Activated CD8-positive, alpha-beta memory T cell treated with anti-CD3 and anti-CD28 coated beads, Interleukin-2, amount 50 U/mL, for 4 hours (primary cell): Measurements from ENCODE around the gene CAMK1D.

Experiments
- DNase-seq: peaks from one replicate; pipeline ENCODE4 v3.0.0-alpha.2; 2020

CAMK1D gene

DNA sequence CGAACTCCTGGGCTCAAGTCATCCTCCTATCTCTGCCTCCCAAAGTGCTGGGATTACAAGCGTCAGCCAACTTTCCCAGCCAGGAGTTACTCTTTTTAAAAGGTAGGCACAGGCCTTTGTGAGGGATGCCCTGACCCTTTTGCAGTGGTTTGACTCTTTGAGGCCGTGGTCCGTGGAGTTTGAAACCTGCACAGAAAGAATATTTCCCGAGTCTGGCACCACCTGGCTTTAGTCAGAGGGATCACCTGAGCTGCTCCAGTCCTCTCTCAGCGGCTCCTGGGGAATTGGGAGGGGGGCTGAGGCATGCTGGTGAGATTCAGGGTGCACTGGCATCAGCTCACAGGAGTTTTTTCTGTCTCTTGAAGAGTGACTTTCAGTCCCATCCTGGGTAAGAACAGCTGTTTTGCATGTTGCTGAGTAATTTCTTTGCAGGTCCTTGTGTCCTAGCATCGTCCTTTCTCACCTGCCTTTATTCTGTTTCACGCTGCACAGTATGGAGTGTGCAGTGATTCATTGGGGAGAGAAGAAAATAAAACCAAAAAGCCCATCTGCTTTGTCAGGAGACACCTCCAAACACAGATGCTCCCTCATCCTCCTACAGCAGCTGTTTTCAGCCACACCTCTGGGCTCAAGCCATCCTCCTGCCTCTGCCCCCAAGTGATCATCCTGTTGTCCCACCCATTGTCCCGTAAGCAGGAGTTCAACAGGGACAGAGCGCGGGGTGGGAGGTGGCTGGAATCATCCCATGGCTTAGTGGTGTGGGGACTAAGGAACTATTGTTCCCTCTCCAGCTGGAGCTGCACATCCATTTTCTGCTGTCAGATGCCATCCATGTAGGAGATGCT lies 284.7 kb downstream of the CAMK1D start:
- no peak for DNase-seq

DNA sequence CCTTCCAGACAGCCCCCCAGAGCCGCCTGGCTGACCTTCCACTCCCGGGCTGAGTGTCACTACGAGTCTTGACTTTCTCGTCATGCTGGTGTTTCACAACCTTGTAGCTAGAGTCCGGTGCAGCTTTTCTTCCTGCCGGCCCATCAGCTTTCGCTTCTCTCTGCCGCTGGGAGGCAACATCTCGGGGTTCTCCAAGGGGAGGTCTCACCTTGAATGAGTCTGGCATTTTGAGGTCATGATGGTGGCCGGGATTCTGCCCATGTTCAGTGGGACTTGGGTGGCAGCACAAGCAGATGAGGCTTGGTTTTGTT lies 285.2 kb downstream of the CAMK1D start:
- no peak for DNase-seq

DNA sequence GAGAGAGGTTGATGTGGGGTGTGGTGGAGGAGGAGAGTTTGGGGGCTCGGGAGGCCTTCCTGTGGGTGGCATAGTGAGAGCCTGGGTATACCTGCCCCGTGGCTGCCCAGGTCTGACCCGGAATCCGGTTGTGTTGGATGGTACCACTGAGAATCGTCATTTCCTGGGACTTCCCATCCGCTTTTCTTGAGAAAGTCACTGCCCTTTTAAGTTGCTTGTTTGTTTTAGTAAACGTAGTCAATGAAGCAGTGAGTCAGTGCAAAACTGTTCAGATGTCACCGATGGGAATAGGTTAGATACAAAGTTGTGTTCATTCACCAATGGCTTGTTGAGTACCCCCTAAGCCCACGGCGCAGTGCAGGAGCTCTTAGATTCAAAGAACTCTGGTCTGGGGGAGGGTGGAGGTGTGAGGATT lies 285.8 kb downstream of the CAMK1D start:
- DNase-seq: no peak

DNA sequence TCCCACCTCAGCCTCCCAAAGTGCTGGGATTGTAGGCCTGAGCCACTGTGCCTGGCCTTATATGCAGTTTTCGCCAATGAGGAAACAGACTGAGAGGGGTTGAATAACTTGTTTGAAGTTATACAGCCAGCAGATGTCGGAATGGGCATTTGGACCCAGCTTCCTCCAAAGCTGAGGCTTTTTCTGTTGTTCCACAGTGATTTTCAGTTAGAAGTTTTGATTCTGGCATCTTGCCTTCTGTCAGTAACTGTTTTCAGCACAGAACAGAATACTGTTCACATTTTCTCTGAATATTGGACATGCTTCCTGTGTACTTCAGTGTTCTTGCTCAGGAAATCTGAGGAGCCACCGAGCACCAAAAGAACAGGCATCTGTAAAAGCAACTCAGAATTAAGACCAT lies 287.2 kb downstream of the CAMK1D start:
- DNase-seq: no peak

DNA sequence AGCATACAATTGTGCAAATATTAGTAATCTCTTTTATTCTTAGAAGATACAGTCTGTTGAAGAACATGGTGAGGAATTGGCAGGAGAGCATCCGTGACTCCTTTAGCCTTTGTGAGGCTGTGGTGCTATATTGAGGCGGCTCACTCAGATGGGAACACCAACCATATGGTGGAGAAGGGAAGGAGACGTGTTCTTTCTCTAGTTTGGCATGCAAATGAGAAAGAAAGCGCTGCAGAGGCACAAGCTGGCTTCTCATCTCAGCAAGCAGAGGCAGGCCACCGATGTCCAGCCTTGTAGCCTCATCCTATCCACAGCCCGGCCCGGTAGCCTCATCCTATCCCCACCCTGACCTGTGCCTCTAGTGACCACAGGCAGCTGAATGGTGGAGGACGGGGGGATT lies 288.3 kb downstream of the CAMK1D start:
- no peak for DNase-seq

DNA sequence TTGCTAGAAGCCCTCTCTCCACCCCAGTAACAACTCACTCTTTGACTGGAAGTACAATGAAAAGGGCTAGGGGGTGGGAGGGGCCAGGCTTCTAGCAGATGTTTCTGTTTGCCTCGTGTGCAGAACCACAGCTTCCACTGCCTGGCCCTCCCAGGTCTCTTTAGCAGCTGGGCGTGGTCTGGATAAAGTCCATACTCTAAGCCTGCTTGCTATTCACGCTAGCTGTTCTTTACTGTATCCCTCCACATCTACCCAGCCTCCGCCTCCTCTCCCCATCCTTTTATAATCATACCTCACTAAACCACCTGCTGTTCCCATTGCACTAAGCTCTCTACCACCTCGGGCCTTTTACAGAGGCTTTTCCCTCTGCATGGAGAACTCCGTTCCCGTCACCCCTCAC lies 288.8 kb downstream of the CAMK1D start:
- no peak for DNase-seq

DNA sequence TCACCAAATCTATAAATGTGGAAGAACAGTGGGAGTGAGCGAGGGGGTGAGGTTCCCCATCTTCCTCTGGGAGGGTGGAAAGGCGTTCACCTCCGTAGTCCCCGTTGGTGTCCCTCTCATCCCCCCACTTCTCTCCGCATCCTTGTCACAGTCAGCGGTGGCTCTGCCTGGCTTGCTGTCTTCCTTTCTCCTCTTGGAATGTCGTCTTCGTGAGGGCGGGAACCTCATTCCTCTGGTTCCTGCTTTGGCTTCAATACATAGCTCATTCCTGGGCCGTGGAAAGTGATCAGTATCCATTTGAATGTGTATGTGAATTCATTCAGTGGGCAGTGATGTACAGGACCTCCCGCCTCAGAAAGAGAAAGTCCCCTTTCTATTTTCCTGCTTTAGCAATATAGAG lies 289.4 kb downstream of the CAMK1D start:
- DNase-seq: no peak

DNA sequence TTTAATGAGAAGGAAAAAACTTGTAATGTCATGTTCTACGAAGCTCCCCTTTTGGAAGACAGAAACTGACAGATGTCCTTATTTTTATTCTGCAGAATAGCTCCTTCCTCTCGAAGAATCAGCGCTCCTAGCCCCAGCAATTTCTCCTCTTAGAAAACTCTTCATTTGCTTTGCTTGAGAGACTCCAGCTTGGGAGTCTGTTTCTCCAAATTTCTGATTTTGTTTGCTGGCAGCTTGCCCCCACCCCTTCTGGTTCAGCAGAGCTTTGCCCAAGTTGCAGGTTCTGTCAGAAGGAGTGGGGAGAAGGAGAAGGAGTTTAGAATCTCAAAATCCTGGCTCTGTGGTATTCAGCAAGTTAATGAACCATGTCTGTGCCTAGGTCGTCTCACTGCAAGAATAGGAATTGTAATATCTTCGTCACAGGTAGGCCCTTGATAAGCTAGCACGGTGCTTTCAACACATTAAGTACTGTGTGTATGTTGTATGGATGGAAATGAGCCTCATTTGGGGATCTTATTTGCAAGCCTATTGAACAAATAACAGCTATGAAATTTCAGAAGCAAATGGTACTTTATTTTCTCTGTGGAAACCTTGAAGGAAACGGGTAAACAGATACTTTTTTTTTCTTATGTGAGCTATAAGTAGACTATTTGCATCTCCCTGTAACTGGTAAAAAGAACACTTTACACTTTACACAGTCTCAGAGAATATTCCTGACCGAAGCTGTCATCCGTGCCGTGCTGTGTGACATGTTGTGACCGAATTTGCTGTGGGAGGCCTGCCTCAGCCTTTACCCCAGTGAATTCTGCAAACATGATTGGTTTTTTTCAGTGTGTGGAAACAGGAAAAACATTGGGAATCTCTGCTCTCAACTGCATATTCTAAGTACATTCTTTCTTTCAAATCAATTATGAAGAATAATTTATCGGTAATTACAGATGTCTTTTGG lies 290.9 kb downstream of the CAMK1D start:
- no peak for DNase-seq

DNA sequence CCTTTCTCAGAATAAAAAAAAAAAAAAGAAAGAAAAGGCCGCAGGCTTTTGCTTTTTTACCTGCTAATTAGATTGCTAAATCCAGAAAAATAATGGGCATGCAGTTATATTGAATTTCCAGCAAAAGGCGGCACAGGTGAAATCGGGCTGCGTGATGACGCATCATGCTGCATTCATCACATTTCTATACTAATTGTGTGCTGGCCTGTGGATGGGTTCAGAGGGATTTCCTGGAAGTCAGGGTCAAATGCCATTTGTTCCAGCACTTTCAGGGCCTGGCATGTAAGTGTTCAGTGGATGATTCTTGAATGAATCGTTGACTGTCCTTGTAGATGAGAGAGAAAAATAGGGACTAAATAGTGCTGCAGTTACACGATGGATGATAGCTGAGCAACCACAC lies 292.7 kb downstream of the CAMK1D start:
- no peak for DNase-seq

DNA sequence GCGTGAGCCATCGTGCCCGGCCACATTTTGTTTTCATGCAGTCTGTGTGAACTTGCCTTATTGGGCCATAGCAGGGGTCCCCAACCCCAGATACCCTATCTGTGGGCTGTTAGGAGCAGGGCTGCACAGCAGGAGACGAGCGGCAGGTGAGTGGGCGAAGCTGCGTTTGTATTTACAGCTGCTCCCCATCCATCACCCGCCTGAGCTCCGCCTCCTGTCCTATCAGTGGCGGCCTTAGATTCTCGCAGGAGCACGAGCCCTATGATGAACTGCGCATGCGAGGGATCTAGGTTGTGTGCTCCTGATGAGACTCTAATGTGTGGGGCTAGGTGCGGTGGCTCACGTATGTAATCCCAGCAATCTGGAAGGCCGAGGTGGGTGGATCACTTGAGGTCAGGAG lies 293.9 kb downstream of the CAMK1D start:
- no peak for DNase-seq

DNA sequence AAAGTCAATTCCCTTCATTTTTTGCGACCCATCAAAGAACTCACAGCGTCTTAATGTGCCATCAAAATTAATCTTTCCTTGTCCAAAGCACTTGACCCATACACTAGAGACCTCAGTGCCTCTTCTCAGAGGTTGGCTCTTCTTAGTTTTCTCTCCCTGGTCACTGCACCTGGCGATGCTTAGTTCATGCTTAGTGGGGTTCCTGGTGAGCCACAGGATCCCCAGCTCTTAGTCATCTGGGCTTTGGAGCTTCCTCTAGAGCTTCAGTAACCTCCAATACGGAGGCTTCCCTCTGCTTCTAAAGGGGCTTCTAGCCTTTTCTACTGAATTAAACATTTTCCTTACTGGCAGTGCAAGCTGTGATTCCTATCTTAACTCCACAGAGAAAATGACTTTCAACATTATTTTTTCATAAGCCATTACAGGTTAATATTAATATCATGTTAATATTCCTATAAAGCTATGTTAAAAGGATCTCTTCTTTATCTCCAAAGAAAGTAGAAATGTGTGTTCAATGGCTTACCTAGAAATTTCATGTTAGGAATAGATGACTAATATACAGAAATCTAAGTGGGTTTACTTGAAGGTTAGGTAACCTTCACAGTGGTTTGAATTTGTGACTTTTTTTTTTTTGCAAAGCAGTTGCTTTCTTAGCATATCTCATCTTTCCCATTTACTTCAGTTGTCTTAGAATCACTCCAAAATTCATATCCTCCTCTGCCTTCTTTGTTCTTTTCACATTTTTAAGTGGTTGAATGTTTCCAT lies 295.2 kb downstream of the CAMK1D start:
- no peak for DNase-seq

DNA sequence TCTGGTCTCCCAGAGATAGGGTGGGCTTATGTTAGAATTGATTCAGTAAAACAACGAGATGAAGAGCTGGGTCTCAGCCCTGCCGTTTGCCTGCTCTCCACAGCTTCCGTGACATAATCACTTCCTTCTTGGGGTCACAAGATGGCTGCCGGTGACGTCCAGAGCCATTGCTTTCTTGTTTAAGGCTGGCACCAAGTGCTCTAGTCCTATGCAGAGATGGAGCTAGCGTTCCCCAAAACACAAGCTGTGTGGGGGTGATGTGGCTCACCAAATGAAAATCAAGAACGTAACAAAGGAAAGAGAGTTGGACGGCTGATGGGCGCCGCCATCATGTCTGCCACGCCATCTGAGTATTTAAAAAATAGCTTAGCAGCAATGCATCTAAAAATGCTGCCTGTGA lies 296.1 kb downstream of the CAMK1D start:
- no peak for DNase-seq

DNA sequence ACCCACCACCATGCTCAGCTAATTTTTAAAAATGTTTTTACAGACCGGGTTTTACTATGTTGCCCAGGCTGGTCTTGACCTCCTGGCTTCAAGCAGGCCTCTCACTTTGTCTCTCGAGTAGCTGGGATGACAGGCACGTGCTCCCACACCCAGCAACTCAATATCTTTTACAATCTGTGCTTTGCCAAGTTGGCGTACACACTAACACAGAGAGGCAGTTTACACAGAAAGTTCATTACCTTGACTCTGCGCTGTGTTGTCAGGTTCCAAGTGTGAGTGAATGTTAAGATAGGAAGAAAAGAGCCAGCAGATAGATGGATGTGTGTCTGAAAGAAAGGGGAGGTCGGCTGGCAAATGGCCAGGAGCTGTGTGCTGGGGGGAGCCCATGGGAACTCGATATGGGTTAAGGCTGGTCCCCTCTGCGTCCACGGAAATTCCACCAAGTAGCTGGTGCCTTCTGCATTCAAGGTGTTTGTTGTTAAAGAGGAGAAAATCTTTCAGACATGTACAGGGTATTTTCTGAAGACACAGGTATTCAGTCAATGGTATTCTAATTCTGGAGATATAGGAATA lies 299.8 kb downstream of the CAMK1D start:
- no peak for DNase-seq

DNA sequence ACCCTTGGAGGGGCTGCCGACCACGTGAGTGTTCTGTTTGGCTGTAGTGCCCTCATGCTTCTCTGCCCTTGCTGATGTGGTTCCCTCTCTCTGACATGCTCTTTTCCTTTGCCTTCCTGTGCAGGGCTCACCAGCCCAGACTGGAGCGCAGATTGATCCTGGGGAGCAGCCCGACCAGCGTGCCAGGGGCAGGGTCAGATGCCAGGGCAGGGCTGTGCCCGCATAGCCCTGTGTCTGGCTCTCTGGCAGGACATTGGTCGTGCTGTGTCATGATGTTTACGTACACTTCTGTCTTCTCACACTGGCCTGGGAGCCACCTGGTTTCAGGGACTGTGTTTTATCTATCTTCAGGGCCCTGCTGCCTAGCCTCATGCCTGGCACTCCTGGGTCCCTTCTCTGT lies 300.8 kb downstream of the CAMK1D start:
- DNase-seq: no peak

DNA sequence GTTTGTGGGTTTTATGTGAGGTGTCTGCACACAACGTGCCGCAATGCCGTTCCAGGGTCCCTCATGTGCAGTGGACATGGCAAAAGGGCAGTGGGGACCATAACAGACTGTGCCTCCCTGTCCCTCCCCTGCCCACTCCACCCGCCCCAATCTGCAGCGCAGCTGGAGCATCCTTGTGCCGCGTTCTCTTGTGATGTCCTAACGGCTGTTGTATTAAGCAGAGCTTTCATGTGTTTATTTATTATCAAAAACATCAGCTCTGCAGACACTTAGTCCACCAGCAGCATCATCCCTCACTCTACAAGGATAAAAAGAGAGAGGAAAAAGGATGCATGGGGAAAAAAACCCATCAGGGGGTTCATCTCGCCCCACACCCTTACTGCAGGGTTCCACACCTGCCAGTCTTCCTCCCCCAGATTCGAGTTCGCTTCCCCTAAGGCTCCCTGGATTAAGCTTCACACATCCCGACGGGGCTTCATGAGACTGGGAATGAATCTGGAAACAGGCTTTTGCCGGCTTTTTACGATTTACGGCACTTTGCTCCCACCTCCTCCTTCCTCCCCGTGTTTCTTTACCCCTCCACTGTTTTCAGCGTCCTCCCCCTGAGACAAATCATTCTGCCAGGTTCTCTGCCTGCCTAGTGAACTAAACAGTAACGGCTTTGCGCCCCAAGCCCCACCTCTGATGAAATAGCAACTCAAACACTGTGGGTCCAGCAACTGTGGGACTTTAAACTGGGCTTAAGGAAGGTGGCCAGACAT lies 301.4 kb downstream of the CAMK1D start:
- no peak for DNase-seq

DNA sequence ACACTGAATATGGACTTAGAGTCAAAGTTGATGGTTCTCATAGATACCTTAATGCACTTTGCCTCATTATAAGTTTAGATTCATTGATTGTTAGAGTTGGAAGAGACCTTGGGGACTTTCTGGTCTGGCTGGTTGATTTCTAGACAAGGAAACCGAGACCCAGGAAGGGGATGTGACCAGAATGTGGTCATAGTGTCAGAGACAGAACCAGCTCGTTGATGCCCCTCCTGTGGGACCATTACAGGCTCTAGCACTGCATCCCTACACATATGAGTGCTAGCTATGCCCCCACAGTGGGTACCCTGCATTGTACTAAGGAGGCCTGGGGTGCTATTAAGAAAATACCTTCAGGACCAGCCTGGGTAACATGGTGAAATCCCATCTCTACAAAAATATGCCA lies 306.6 kb downstream of the CAMK1D start:
- no peak for DNase-seq

DNA sequence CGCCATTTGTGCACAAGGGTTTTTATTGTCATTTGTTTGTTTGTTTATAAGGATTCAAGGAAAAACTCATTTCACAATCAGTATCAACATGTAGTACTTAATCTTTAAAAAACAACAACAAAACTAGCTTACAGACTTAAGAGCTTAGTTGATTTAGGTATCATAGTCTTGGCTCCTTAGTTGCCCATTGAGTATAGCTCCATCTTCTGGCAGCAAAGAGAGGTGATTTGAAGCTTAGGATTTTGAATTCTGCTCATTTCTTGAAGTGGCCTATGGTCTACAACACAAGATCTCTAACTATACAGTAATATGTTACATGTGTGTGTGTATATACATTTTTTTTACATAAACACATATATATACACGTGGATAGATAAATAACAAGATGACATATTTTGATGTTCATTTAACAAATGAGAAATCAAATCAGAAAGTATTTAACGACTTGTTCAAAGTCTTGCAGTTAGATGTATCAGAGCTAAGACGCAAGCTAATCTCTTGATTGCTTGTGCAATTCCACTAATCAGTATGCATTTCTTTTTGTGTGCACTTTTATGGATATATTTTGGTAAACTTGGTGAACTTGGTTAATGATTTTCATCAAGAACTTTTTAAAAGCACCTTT lies 307.3 kb downstream of the CAMK1D start:
- DNase-seq: no peak

DNA sequence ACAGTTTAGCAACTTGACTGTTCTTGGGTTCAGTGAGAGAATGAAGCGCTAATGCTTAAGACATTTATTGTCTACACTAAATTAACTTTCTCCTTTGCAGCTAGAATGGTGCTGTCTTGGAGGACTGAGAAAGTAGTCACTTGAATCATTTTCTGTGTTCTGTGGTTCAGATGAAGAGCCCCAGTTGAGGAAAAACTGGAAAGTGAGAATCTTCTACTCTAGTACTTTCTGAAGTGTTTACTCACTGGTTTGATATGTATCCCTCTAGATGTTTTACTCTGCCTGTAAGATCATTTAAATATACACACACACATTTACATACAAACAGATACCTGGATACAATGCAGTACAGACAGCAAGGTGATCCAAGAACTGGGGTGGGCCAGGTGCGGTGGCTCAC lies 308.1 kb downstream of the CAMK1D start:
- DNase-seq: no peak

DNA sequence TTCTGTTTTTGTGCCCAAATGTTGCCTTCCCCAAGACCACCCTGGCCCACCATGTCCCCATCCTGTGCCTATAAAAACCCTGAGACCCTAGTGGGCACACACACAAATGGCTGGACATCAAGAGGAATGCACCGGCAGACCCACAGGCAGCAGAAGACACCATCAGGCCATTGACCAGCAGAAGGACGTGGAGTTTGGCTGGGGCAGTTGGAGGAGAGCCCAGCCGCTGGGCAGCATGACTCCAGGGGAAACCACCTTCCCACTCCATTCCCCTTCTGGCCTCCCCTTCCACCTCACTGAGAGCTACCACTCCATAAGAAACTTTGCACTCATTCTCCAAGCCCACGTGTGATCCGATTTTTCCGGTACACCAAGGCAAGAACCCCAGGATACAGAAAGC lies 309.2 kb downstream of the CAMK1D start:
- DNase-seq: no peak

DNA sequence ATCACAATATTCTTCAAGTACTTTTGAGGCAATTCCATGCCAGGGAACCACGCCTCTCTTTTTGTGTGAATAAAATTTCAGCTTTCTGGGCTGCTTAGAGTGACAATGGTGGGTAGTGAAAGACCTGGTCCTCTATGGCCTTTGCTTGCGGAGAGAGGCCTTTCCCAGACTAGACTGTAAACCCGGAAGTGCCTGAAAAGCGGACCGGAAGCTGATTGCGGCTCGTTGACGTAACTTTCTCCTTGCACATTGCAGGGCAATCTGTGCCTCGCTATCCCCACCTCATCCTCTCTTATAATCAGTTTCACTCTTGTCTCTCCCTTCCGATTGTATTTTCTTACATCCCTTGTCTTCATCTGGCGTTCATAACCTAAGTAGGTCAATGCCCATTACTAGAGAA lies 310.4 kb downstream of the CAMK1D start:
- no peak for DNase-seq

DNA sequence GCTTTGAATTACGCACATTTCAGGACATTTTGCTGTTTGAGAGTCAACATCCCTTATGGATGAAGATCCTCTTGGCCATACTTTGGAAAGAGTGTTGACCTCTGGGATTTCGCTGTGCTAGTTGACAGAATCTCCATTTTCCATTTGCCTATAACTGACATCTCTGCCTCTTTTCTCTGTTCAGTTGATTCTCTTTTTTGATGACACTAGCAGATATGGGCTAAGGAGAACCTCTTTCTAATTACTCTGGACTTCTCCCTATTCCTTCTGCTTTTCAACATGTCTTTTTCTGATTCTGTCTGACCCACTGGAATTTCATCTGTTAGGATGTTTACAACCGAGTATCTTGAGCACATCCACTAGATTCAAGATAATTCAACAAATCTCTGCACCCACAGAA lies 311.5 kb downstream of the CAMK1D start:
- DNase-seq: no peak

DNA sequence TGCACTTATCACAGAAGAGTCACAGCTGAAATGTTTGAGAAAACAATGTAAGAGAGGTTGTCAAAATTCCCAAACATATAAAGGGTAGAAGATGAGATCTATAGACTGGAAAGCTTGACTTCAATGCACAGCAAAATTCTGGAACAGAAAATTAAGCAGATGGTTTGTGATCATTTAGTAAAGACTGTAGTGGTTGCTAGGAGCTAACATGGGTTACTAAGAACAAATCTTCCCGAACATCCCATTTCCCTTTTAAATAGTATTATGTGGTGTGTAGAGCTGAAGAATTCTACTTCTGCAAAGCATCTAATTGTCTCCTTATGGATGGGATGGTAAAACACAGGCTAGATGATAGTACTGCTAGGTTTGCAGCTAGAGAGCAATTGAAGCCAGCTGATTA lies 312.3 kb downstream of the CAMK1D start:
- DNase-seq: no peak
